Left renal cortex interstitium (tissue), 4 donors: Measurements from ENCODE around the gene CAPG. TPM values are rescaled to one million over a fixed set of nuclear protein-coding genes. Genes with fewer than 3 reads are reported as not detected.
"Not testable (repeated sequence)": the region's sequence is repeated elsewhere in the genome, so short reads cannot be mapped to it uniquely, and the experiment has no call there.

ENCODE experiments used
- DNase-seq, 4 donors: peaks; one replicate each; pipeline ENCODE4 v3.0.0-alpha.2; 2013; ENCODE audit warnings: low read depth in 4 of 4, low spot score in 2 of 4, missing footprints in 1 of 4
- polyA plus RNA-seq, 4 donors: library from polyadenylated mRNA; unstranded; fragments of 120-200 nt; gene quantifications; one replicate each; pipeline ENCODE4 v1.2.1, GENCODE V29; 2013; ENCODE audit not compliant: insufficient read length in 4 of 4

The CAPG gene
- polyA plus RNA-seq, 4 donors = 94.7 to 144 (median 133) TPM

GRCh38 chr2:85399183-85399455, 11.0 kb downstream of the CAPG start:
- no peak for DNase-seq

- DNase-seq = no peak
Observed at GRCh38 chr2:85398426-85399182, 11.6 kb downstream of the CAPG start.

- no peak for DNase-seq
Observed at GRCh38 chr2:85397925-85398331, 12.2 kb downstream of the CAPG start.

GRCh38 chr2:85396531-85397470, 13.4 kb downstream of the CAPG start:
- DNase-seq = no peak

- DNase-seq = no peak
Observed at GRCh38 chr2:85395912-85396475, 14.2 kb downstream of the CAPG start.

GRCh38 chr2:85394976-85395375, 15.2 kb downstream of the CAPG start:
- no peak for DNase-seq

- no peak for DNase-seq
Observed at GRCh38 chr2:85394261-85394681, 15.9 kb downstream of the CAPG start.

GRCh38 chr2:85393836-85394235, 16.3 kb downstream of the CAPG start:
- DNase-seq = no peak

GRCh38 chr2:85390941-85391669, 19.1 kb downstream of the CAPG start:
- DNase-seq = no peak

- DNase-seq = no peak
Observed at GRCh38 chr2:85388878-85389538, 21.2 kb downstream of the CAPG start.

GRCh38 chr2:85387754-85388153, 22.4 kb downstream of the CAPG start:
- no peak for DNase-seq

- no peak for DNase-seq
Observed at GRCh38 chr2:85385746-85386145, 24.4 kb downstream of the CAPG start.

- DNase-seq = no peak
Observed at GRCh38 chr2:85383850-85384249, 26.3 kb downstream of the CAPG start.

GRCh38 chr2:85383151-85383550, 27.0 kb downstream of the CAPG start:
- not testable (repeated sequence) for DNase-seq

GRCh38 chr2:85380048-85380447, 30.1 kb downstream of the CAPG start:
- no peak for DNase-seq

GRCh38 chr2:85378257-85378656, 31.9 kb downstream of the CAPG start:
- DNase-seq = no peak

- no peak for DNase-seq
Observed at GRCh38 chr2:85377083-85377482, 33.1 kb downstream of the CAPG start.

- DNase-seq = no peak
Observed at GRCh38 chr2:85376291-85377065, 33.7 kb downstream of the CAPG start.

- DNase-seq = no peak
Observed at GRCh38 chr2:85371045-85371444, 39.1 kb downstream of the CAPG start.

GRCh38 chr2:85369500-85369899, 40.7 kb downstream of the CAPG start:
- DNase-seq = no peak
